Omental fat pad (tissue), 4 donors: Measurements from ENCODE around the gene ECI1. TPM values are rescaled to one million over a fixed set of nuclear protein-coding genes. Genes with fewer than 3 reads are reported as not detected.

Experiments
- ATAC-seq: fragments of 150-250 bp; one replicate; pipeline ENCODE4 v1.9.1; 2016; ENCODE audit warnings: mild to moderate bottlenecking, moderate library complexity; ENCODE audit not compliant: low FRiP score
- DNase-seq: peaks from one replicate; pipeline ENCODE4 v3.0.0-alpha.2; 2019; ENCODE audit warnings: low spot score
- CTCF ChIP-seq, 3 donors: fragments of 450-650 bp; IDR thresholded peaks; one replicate each; pipeline ENCODE4 v1.5.1; 2016 to 2017; ENCODE audit warnings: antibody characterized with exemption in 3 of 3, mild to moderate bottlenecking in 3 of 3, moderate library complexity in 2 of 3
- total RNA-seq, 4 donors: library from RNA; depleted of rRNA; stranded (reverse); fragments of >200 nt; gene quantifications; one replicate each; pipeline ENCODE4 v1.1.0, GENCODE V29; 2016

Gene ECI1
- total RNA-seq, 4 donors from 2014 or later = 26.2 to 66.5 (median 38.4) TPM

- TF ChIP-seq CTCF (IDR thresholded peaks at IDR 0.05) = no peak
- DNase-seq = no peak
- ATAC-seq = no peak
Measured at GRCh38 chr16:2200313-2200712, 51.1 kb downstream of the ECI1 start.

DNA sequence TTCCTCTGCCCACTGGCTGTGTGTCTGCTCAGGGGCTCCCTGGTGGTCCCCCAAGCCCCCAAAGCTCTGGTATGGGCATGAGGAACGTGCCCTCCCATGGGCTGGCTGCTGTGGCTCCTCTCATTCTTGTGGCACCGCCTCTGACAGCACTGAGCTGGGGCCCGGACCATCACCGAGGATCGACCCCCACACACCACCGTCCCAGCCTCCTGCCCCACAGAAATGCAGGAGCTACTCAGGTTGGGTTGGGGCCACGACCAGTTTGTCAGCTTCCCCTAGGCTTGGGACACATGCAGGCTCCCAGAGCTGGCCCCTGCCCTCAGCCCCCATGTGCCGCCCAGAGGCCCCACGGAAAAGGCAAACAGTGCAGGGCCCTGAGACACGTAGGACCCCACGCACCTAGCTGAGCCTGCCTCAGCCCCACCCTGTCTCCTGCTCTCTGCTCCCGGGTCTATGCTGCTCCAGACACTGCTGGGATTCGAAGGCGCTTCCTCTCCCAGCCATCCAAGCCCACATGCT, 51.7 kb downstream of the ECI1 start:
- ATAC-seq = no peak

DNA sequence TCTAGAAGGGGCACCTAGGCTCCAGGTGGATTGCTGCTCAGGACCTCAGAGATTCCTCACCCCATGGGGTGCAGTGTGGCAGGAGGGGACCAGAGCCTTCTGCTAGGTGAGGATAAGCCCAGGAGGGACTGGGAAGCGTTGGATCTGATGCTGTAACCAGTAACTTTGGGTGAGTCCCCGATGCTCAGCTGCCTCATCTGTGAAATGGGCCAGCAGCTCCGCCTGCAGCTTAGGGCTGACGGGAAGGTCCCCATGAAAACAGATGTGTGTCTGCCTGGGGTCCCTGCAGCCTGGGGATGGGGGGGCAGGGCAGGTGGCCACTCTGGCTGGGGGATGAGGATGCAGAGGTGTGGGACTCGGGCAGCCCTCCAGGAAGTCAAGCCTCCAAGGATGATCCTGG, 52.3 kb downstream of the ECI1 start:
- ATAC-seq (no peak), DNase-seq (no peak)
- no peak for TF ChIP-seq CTCF (IDR thresholded peaks at IDR 0.05)

More for the DNA sequence above, 51.7 kb downstream of the ECI1 start:
- TF ChIP-seq CTCF (IDR thresholded peaks at IDR 0.05) = no peak
- DNase-seq = no peak

DNA sequence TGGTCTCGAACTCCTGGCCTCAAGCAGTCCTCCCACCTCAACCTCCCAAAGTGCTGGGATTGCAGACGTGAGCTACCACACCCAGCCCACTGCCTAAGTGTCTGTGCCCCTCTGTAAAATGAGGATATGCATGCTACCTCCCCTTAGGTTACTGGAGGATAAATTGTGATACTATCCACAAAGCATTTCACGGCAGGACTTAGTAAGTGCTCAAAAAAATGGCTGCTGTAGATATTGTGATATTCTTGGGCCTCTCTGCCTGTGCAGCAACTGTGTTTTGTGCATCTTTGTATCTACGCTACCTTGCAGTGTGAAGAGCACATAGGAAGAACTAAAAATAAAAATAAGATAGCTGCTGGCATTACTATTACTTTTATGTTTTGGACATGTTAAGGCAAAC, 53.1 kb downstream of the ECI1 start:
- TF ChIP-seq CTCF (IDR thresholded peaks at IDR 0.05) = no peak
- no peak for ATAC-seq

GRCh38 chr16:2197765-2198164, 53.6 kb downstream of the ECI1 start:
- ATAC-seq = no peak
- TF ChIP-seq CTCF (IDR thresholded peaks at IDR 0.05) = no peak

More for the DNA sequence above, 53.1 kb downstream of the ECI1 start:
- DNase-seq = no peak

DNA sequence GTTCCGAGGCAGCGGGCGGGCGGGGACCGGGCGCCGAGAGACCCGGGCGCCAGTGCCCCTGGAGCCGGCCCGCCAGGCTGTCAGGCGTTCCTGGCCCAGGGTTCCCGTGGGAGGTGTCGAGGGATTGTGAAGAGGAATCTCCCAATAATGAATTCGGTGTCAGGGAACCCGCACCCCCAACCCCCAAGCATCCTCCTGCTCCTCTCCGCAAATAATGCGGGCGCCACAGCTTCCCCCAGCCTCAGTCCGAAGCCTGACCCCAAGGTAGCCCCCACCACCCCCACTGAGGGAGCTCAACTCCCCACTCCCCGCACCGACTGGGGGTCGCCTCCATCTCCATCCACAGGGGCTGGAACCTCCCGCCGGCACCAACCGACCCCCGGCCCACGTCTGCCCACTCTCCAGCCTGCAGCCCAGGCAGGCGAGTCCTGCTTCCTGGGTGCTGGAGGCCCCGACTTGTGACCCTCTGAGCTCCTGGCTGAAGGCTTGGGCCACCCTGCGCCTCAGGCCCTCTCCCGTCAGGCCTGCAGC, 54.3 kb downstream of the ECI1 start:
- DNase-seq (no peak), ATAC-seq (no peak)
- no peak for TF ChIP-seq CTCF (IDR thresholded peaks at IDR 0.05)

More at GRCh38 chr16:2197765-2198164, 53.6 kb downstream of the ECI1 start:
- no peak for DNase-seq
